Embryonic facial prominence (tissue), 1 donor: ENCODE data around the gene INTS6.
"Not testable (repeated sequence)": the region's sequence is repeated elsewhere in the genome, so short reads cannot be mapped to it uniquely, and the experiment has no call there.

Experiments used
- DNase-seq: peaks from one replicate; pipeline ENCODE4 v3.0.0-alpha.2; 2016; ENCODE audit errors: extremely low spot score

INTS6 gene

GRCh38 chr13:51415339-51415738 lies 37.5 kb downstream of the INTS6 start:
- DNase-seq, result not testable (repeated sequence)

- DNase-seq, result no peak
Measured at GRCh38 chr13:51412431-51412830, 40.4 kb downstream of the INTS6 start.

DNA sequence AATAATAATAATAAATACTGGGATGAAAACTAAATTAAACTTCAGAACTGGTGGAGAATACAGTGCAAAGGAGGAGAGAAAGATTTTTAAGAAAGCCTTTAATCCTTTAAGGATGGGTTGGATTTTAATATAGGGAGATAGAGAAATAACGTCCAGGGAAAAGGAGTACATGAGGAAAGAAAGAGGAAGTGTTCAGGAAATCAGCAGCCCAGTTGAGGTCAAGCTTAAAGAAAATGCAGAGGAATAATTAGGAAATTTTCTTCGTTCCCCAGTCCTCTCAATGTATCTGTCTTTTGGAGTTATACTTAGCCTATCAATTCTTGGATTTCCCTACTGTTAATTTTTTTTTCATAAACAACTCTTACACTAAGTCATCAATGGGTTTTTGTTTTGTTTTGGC lies 47.7 kb downstream of the INTS6 start:
- DNase-seq, result no peak

GRCh38 chr13:51397262-51397941 lies 55.4 kb downstream of the INTS6 start:
- DNase-seq, result no peak

DNA sequence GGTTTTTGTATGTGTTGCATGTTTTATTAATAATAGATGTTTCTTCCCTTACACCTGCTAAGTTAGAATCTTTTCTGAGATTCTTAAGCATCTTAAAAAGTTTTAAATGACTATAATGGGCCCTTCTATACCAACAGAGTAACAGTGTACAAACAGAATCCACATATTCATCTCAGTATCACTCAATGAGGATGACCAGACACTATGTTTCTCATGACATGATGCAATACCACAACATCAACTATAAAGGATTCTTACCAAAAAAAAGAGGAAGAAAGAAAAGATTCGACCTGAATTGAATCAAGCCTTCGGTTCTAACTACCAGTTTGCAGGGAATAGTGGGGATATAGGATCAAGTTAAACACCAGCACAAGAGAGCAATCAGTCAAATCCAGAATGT lies 56.5 kb downstream of the INTS6 start:
- no peak for DNase-seq

GRCh38 chr13:51394724-51395123 lies 58.1 kb downstream of the INTS6 start:
- no peak for DNase-seq

DNA sequence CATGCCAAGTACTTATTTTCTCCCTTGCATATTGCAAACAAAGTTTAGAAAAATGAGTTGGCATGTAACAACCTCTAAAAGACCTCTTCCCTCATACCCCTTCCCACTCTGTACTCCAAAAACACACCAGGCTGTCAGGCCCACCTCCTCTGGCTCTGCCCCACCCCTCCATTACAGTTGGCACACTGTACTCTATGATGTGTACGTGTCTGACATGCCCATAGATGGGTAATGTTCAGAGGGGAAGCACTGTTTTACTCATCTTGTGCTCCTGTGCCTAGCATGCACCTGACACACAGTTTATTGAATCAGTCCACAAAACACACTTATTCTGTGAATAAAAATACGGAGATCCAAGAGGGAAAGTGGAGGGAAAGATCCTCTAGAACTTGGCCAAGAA lies 67.7 kb downstream of the INTS6 start:
- DNase-seq, result no peak

DNA sequence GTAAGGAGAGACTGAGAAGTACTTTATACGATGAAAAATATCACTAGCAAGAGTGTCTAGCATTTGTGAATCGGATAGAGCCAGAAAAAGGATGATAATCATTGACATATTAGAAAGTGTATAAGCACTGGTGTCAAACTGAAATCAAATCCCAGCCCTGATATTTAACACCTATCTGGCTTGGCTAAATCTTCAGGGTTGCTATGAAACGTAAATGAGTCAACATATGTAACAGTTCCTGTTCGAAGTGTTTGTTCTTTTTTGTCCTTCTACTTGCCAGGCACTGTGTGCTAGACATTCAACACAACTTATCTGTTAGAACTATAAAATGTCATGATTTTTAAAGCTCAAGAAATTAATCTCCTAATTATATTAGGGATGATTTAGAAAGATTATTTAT lies 72.6 kb downstream of the INTS6 start:
- no peak for DNase-seq

- no peak for DNase-seq
Measured at GRCh38 chr13:51373451-51373850, 79.4 kb downstream of the INTS6 start.

DNA sequence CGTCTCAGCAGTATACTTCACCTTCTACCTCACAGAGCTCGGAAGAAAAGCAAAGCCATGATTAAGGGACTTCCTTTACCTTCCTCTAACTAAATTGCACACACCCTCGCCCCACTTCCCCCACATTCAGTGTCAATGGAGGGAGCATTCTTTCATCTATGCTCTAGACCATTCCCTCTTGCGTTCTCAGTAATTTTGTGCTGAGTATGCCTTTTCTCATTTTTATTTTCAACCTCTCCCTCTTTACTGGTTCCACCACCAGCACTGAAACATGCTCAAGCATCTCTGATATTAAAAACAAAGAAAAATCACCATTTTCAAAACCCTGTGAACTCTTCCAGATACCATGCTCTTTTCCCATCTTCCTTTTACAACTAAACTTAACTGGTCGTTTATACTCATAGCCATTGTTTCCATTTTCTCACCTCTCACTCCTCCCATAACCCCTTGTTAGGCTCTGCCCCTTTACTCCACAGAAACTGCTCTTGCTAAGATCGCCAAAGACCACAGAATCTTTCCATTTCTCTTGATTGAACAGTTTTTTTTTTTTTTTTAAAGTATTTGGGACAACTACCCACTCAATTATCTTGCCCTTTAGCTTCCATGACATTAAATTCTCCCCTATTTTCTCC lies 81.0 kb downstream of the INTS6 start:
- DNase-seq, result no peak

DNA sequence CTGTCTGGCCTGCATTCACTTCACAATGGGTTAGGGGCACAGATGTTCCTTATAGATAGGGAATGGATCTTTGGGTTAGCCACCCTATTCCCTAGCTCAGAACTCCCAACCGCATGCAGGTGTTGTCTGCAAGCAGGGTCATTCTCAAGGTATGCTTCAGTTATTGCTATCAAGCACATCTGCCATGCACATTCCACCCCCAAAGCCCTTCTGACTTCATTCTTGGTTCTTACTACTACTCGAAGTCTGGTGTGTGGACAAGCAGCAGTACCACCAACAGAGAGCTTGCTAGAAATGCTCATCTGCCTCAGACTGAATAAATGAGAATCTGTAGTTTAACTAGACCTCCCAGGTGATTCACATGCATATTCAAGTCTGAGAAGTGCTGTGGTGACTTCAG lies 82.0 kb downstream of the INTS6 start:
- no peak for DNase-seq

DNA sequence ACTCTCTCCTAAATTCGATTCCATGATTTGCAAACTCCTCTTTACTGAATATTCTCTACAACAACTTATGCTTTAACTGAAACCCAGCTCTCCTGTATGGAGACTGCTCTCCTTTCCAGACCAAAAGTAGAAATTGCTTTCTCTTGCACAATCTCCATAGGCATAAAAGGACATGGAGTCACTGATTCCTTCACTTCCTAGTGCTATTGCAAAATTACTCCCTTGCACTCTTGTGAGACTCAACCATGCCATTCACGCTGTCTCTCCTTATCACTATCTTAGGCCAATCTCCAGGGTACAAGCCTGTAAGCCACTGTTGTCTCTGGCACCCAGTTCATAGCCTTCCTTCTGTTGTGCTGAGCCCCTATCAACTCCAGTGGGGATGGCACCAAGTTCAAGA lies 82.7 kb downstream of the INTS6 start:
- DNase-seq, result no peak

GRCh38 chr13:51364404-51365008 lies 88.3 kb downstream of the INTS6 start:
- no peak for DNase-seq

GRCh38 chr13:51363625-51364024 lies 89.2 kb downstream of the INTS6 start:
- DNase-seq, result no peak

- DNase-seq, result no peak
Measured at GRCh38 chr13:51361106-51361505, 91.7 kb downstream of the INTS6 start.

- DNase-seq, result no peak
Measured at GRCh38 chr13:51360489-51360888, 92.3 kb downstream of the INTS6 start.

DNA sequence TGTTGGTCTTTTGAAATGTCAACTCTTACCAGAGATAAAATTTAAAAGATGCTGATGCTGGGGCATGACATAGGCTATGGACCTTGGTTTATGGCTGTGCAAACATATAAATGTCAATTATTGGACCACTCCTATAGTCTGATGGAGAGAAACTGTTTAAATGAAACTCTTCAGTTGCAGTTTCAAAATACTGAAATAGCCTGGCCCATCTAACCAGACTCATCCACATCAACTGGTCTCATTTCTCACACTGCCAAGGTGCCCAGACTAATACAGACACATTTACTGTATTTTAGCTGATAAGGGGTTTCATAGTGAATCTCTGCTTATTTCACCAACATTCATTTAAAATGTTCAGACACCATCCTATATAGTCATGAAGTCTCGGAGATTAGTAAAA lies 93.5 kb downstream of the INTS6 start:
- no peak for DNase-seq

DNA sequence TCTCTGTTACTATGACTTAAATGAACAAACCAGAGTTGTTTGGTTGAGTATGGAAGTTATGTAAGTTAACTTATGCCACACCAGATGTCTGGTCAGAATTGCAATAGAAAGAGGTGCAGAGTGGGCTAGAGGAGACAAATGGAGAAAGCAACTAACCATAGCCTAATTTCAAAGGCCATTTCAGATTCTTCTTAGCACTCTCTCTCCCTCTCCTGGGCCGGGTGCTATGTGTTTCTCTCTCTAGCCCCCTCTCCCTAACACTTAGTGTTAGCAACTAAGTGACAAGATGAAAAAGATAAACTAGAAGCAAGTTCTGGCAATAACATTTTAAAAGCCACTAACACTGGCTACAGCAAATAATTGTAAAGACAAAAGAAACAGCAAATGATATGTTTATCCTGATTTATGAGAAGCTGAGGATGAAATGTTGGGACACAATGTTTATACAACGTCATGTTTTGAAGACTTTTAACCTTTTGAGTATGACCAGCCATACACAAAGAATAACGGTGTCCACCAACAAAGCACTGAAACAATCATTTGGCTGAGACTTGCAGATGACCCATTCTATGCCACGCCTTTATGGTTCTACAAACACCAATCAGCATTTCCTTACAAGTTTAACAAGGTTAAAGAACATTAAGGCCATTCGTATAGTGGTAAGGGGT lies 94.8 kb downstream of the INTS6 start:
- DNase-seq, result no peak

DNA sequence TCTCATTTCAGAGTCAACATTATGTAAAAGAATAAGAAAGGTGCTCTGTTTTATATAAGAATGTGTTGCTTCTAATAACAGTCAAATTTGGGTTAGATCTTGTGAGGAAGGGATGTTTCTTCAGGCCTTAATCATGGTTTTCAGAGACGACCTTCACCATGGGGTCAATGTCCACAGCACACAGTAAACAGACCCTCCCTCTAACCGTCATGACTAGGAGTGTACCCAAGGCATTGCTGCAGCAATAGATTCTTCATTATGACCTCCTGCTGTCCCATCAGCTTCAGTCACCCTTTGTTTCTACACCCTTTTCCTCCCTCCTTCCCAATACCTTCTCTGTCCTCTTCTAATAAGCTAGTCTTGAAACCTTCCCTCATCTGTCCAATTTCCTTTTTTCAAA lies 97.6 kb downstream of the INTS6 start:
- DNase-seq, result no peak

DNA sequence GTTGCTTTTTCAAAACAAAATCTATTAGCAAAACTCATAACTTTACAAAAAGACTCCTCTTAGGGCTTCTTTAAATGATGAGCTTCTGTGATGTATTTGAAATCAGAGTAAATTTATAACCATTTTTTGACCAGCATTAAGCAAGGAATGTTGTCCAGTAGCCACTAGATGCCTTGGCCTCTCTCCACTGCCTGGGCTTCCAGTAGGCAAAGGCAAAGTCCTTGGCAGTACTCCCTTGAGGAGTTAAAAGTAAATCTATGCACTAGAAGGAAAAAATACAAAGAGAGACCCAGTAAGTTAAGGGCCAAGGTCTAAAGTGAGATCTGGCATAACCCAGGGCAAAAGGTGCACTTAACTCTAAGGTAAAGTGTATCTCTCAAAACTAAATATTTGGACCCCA lies 103.8 kb downstream of the INTS6 start:
- DNase-seq, result no peak

GRCh38 chr13:51348069-51348967 lies 104.5 kb downstream of the INTS6 start:
- DNase-seq, result no peak

GRCh38 chr13:51347099-51347498 lies 105.7 kb downstream of the INTS6 start:
- DNase-seq, result no peak
